H9 (cell line): ENCODE results near the gene IGFBP7. TPM values are rescaled to one million over a fixed set of nuclear protein-coding genes. Genes with fewer than 3 reads are reported as not detected.

Experiments used
- DNase-seq: peaks from one replicate; pipeline ENCODE4 v3.0.0-alpha.2; 2017
- H2AFZ ChIP-seq: one replicate; pipeline ENCODE4 v1.6.1; 2013; ENCODE audit warnings: mild to moderate bottlenecking, low read length, control low read depth, moderate library complexity
- H2AK5ac ChIP-seq: 2 replicates; pipeline ENCODE4 v1.6.1; 2013; ENCODE audit warnings: low read length, control low read depth, mixed read lengths; ENCODE audit not compliant: insufficient read length
- H2BK120ac ChIP-seq: one replicate; pipeline ENCODE4 v1.6.1; 2013; ENCODE audit warnings: low read depth, mild to moderate bottlenecking, low read length, control low read depth, inconsistent platforms; ENCODE audit not compliant: poor library complexity, severe bottlenecking
- H2BK12ac ChIP-seq: 2 replicates; pipeline ENCODE4 v1.6.1; 2013; ENCODE audit warnings: low read length, control low read depth, mixed read lengths, low read depth; ENCODE audit not compliant: insufficient read length
- H2BK15ac ChIP-seq: 2 replicates; pipeline ENCODE4 v1.6.1; 2013; ENCODE audit warnings: low read depth, low read length, control low read depth
- H2BK20ac ChIP-seq: one replicate; pipeline ENCODE4 v1.6.1; 2013; ENCODE audit warnings: low read depth, mild to moderate bottlenecking, low read length, control low read depth, inconsistent platforms; ENCODE audit not compliant: poor library complexity, severe bottlenecking
- H2BK5ac ChIP-seq: 2 replicates; pipeline ENCODE4 v1.6.1; 2013; ENCODE audit warnings: low read length, control low read depth, mixed read lengths; ENCODE audit not compliant: insufficient read length
- H3K14ac ChIP-seq: 2 replicates; pipeline ENCODE4 v1.6.1; 2013; ENCODE audit warnings: low read length, control low read depth; ENCODE audit not compliant: insufficient read depth
- H3K18ac ChIP-seq: 2 replicates; pipeline ENCODE4 v1.6.1; 2013; ENCODE audit warnings: low read depth, mild to moderate bottlenecking, mixed read lengths, low read length, control low read depth; ENCODE audit not compliant: insufficient read length
- H3K23ac ChIP-seq: 2 replicates; pipeline ENCODE4 v1.6.1; 2013; ENCODE audit warnings: low read length, control low read depth, mixed read lengths, low read depth; ENCODE audit not compliant: insufficient read length
- H3K23me2 ChIP-seq: 2 replicates; pipeline ENCODE4 v1.6.1; 2013; ENCODE audit warnings: low read depth, mild to moderate bottlenecking, mixed read lengths, low read length, control low read depth; ENCODE audit not compliant: insufficient read length, poor library complexity, severe bottlenecking
- H3K27ac ChIP-seq: 2 replicates; pipeline ENCODE4 v1.5.1; 2013; ENCODE audit warnings: low read length, control low read depth, mixed read lengths, low read depth; ENCODE audit not compliant: insufficient read length
- H3K27me3 ChIP-seq: 2 replicates; pipeline ENCODE4 v1.6.1; 2013; ENCODE audit warnings: low read length, control low read depth, inconsistent platforms; ENCODE audit not compliant: insufficient read depth
- H3K4ac ChIP-seq: 2 replicates; pipeline ENCODE4 v1.6.1; 2013; ENCODE audit warnings: low read depth, mild to moderate bottlenecking, control low read depth, inconsistent platforms, low read length, moderate library complexity
- H3K4me1 ChIP-seq: 2 replicates; pipeline ENCODE4 v1.6.1; 2013; ENCODE audit warnings: low read length, control low read depth, inconsistent platforms; ENCODE audit not compliant: insufficient read depth
- H3K4me2 ChIP-seq: 2 replicates; pipeline ENCODE4 v1.6.1; 2013; ENCODE audit warnings: low read length, control low read depth, mixed read lengths; ENCODE audit not compliant: insufficient read length, insufficient read depth
- H3K56ac ChIP-seq: 2 replicates; pipeline ENCODE4 v1.6.1; 2013; ENCODE audit warnings: low read depth, mild to moderate bottlenecking, mixed read lengths, low read length, control low read depth; ENCODE audit not compliant: insufficient read length
- H3K79me1 ChIP-seq: 2 replicates; pipeline ENCODE4 v1.6.1; 2013; ENCODE audit warnings: low read depth, mild to moderate bottlenecking, moderate library complexity, low read length, control low read depth, inconsistent platforms; ENCODE audit not compliant: insufficient read depth, poor library complexity, severe bottlenecking
- H3K79me2 ChIP-seq: 2 replicates; pipeline ENCODE4 v1.6.1; 2013; ENCODE audit warnings: low read length, control low read depth, inconsistent platforms; ENCODE audit not compliant: insufficient read depth
- H3K9ac ChIP-seq: 2 replicates; pipeline ENCODE4 v1.6.1; 2013; ENCODE audit warnings: low read length, control low read depth, mixed read lengths; ENCODE audit not compliant: insufficient read length; ENCODE audit errors: extremely low read depth
- H3K9me3 ChIP-seq: one replicate; pipeline ENCODE4 v1.6.1; 2013; ENCODE audit warnings: low read depth, low read length, inconsistent platforms; ENCODE audit not compliant: control insufficient read depth
- H3T11ph ChIP-seq: one replicate; pipeline ENCODE4 v1.6.1; 2013; ENCODE audit warnings: mild to moderate bottlenecking, low read length, control low read depth, inconsistent platforms
- H4K20me1 ChIP-seq: one replicate; pipeline ENCODE4 v1.6.1; 2013; ENCODE audit not compliant: control insufficient read depth, insufficient read length, insufficient read depth
- H4K5ac ChIP-seq: 2 replicates; pipeline ENCODE4 v1.6.1; 2013; ENCODE audit warnings: low read depth, mild to moderate bottlenecking, mixed read lengths, low read length, control low read depth; ENCODE audit not compliant: insufficient read length
- H4K8ac ChIP-seq: replicated peaks from 2 replicates; pipeline ENCODE4 v1.6.1; 2013; ENCODE audit warnings: low read length, control low read depth, mixed read lengths, low read depth; ENCODE audit not compliant: insufficient read length
- H4K91ac ChIP-seq: 2 replicates; pipeline ENCODE4 v1.6.1; 2013; ENCODE audit warnings: low read depth, mild to moderate bottlenecking, moderate library complexity, mixed read lengths, low read length, control low read depth; ENCODE audit not compliant: insufficient read length
- H3K27ac Mint-ChIP-seq, 3 experiments: 2 replicates in 2 of 3; 3 replicates in 1 of 3; pipeline ENCODE4 v1.8.0; 2020 to 2021; ENCODE audit warnings: mixed read lengths in 3 of 3, mild to moderate bottlenecking in 1 of 3, moderate library complexity in 1 of 3
- H3K27me3 Mint-ChIP-seq: 2 replicates; pipeline ENCODE4 v1.8.0; 2021; ENCODE audit warnings: low read depth, mild to moderate bottlenecking, moderate library complexity, mixed read lengths
- H3K36me3 Mint-ChIP-seq, 3 experiments: 2 replicates in 2 of 3; 3 replicates in 1 of 3; pipeline ENCODE4 v1.8.0; 2020 to 2021; ENCODE audit warnings: low read depth in 3 of 3, mixed read lengths in 3 of 3; ENCODE audit not compliant: insufficient read depth in 1 of 3
- H3K4me1 Mint-ChIP-seq, 2 experiments: 2 replicates each; pipeline ENCODE4 v1.8.0; 2020; ENCODE audit warnings: mixed read lengths in 2 of 2
- H3K4me3 Mint-ChIP-seq, 2 experiments: 2 replicates in 1 of 2; 3 replicates in 1 of 2; pipeline ENCODE4 v1.8.0; 2020 to 2021; ENCODE audit warnings: mild to moderate bottlenecking in 2 of 2, mixed read lengths in 2 of 2, moderate library complexity in 1 of 2
- H3K9me3 Mint-ChIP-seq, 2 experiments: 2 replicates in 1 of 2; 3 replicates in 1 of 2; pipeline ENCODE4 v1.8.0; 2020; ENCODE audit warnings: mild to moderate bottlenecking in 2 of 2, mixed read lengths in 2 of 2, moderate library complexity in 1 of 2
- CTCF ChIP-seq: fragments of 200-600 bp; sonication (generic); conservative IDR thresholded peaks from 3 replicates; pipeline ENCODE4 v1.8.0; 2021; ENCODE audit warnings: antibody characterized with exemption, mild to moderate bottlenecking
- WGBS: extraction: QIAGEN DNeasy Blood & Tissue Kit; methylation state at CpG from one replicate; pipeline ENCODE4 v1.1.7; 2013; ENCODE audit warnings: missing lambda C conversion rate, low lambda C conversion rate, mixed read lengths; ENCODE audit not compliant: insufficient read length; ENCODE audit errors: extremely low coverage; 5-methylcytosine and 5-hydroxymethylcytosine counted together
- total RNA-seq: library from RNA; stranded (reverse); gene quantifications from 2 replicates; pipeline ENCODE4 v1.2.1, GENCODE V29; 2021

The IGFBP7 gene
- total RNA-seq, 1 experiment from 2014 or later = 0.37 TPM

GRCh38 chr4:57078685-57079521 lies 31.3 kb downstream of the IGFBP7 start:
- Histone ChIP-seq H3K9me3 (no peaks in the 10 kb centered on the region), H4K5ac (no peak overlapping the region), H4K20me1 (no peaks in the 10 kb centered on the region), H3K27me3 (no peaks in the 10 kb centered on the region), H3K18ac (no peak overlapping the region), H3K23ac (no peak overlapping the region), H3K4me2 (peak overlapping the region; percentile 2), H3K56ac (no peak overlapping the region), H2BK15ac (no peak overlapping the region), H4K8ac (no peak overlapping the region), H3K79me2 (no peaks in the 10 kb centered on the region), H2BK5ac (no peak overlapping the region), H3K27ac (peak overlapping the region; percentile 36), H3K4ac (no peak overlapping the region), H3K4me1 (peaks cover 9% of the 10 kb centered on the region), H2BK20ac (peak overlapping the region; percentile 78), H3K14ac (no peak overlapping the region), H3T11ph (peak overlapping the region; percentile 70), H2AK5ac (no peak overlapping the region), H3K9ac (no peak overlapping the region), H3K23me2 (no peaks in the 10 kb centered on the region), H2BK12ac (no peak overlapping the region), H2AFZ (no peak overlapping the region), H3K79me1 (no peaks in the 10 kb centered on the region), H4K91ac (no peak overlapping the region), H2BK120ac (no peak overlapping the region)
- Mint-ChIP-seq H3K9me3 (no peaks in the 10 kb centered on the region; a peak in 2 of 5 replicates), H3K27ac (peak overlapping the region; percentile 70 to 93 (median 70); a peak in 6 of 7 replicates), H3K27me3 (peaks cover 6% of the 10 kb centered on the region), H3K36me3 (no peaks in the 10 kb centered on the region), H3K4me1 (peaks cover 32 to 43% of the 10 kb centered on the region in 2 experiments), H3K4me3 (no peak overlapping the region)
- peak; percentile 80 for DNase-seq
- TF ChIP-seq CTCF = no peak
- no CpG with 5 or more reads among the region's 10 CpGs for WGBS
